ENCODE data around the gene RIPK1. TPM values are rescaled to one million over a fixed set of nuclear protein-coding genes. Genes with fewer than 3 reads are reported as not detected.

Gene RIPK1
- total RNA-seq, 1 experiment from 2014 or later, result 19.1 TPM

DNA sequence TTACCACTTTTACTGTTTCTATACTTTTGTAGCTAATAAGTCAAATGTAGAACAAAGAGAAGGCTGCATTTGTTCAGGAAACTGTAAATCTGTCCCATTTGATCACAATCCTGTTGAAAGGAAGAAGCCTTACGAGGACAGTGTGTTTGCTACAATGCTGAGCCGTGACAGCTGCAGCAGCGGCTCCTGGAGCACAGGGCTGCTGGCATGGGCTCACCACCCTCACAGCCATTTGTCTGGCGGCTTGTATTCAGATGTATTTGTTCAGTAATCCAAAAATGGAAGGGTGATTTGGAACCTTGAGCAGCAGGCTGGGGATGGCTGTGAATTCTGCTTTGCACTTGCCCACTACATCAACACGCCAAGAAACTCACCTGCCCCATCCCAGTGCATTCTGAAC, 83.4 kb downstream of the RIPK1 start:
- BruUV-seq (replicated peaks), result no TSS peak
- Histone ChIP-seq H3K4me3 (replicated peaks in 1 of 2; ENCODE audit: low read depth in 1 of 2, low read length in 2 of 2) (no peak overlapping the region), H3K9me2 (ENCODE audit: insufficient read depth) (no peaks in the 10 kb centered on the region), H3K79me2 (ENCODE audit: insufficient read depth, low read length) (peaks cover 1% of the 10 kb centered on the region; the same call in 1 of the 2 replicates), H3K36me3 (ENCODE audit: control insufficient read depth in 1 of 2, insufficient read depth in 2 of 2, low read length in 2 of 2) (peaks cover 9 to 11% of the 10 kb centered on the region in 2 experiments; a peak in 3 of 4 replicates), H3K9ac (ENCODE audit: low read length) (no peak overlapping the region), H3K9me3 (ENCODE audit: control insufficient read depth in 1 of 2, insufficient read depth in 1 of 2, low read depth in 1 of 2, low read length in 2 of 2) (no peaks in the 10 kb centered on the region), H3K27ac (ENCODE audit: low read depth, low read length) (no peak overlapping the region), H2AFZ (ENCODE audit: low read depth, low read length, poor library complexity, severe bottlenecking) (no peak overlapping the region), H3K4me2 (ENCODE audit: low read length) (no peak overlapping the region), H4K20me1 (ENCODE audit: insufficient read depth) (no peaks in the 10 kb centered on the region), H3K4me1 (ENCODE audit: control insufficient read depth in 1 of 2, insufficient read depth in 2 of 2, low read length in 2 of 2) (peaks cover 0 to 5% of the 10 kb centered on the region in 2 experiments; a peak in 1 of 4 replicates), H3K27me3 (ENCODE audit: insufficient read depth, low read length) (no peaks in the 10 kb centered on the region)
- CTCF ChIA-PET, result no interaction called here
- POLR2A ChIA-PET, result no interaction called here
- no peak for DNase-seq (ENCODE audit: low read depth, low spot score)
- intact Hi-C loops (cut with micrococcal nuclease), result no loop called here
- ATAC-seq, result no peak
- TF ChIP-seq CEBPB (IDR thresholded peaks at IDR 0.05; ENCODE audit: low read depth) (no peak), JUND (IDR thresholded peaks at IDR 0.05) (no peak), SRF (IDR thresholded peaks at IDR 0.05; ENCODE audit: low read depth) (no peak), TCF7L2 (IDR thresholded peaks at IDR 0.05; ENCODE audit: borderline replicate concordance, extremely low read depth, insufficient read depth, insufficient read length) (no peak), POLR2AphosphoS5 (IDR thresholded peaks at IDR 0.05; ENCODE audit: low read depth, low read length) (no peak), FOSL1 (IDR thresholded peaks at IDR 0.05; ENCODE audit: low read depth) (no peak), EZH2 (IDR thresholded peaks at IDR 0.05) (no peak), ELF1 (IDR thresholded peaks at IDR 0.05; ENCODE audit: borderline replicate concordance, low read depth) (no peak), SIN3A (IDR thresholded peaks at IDR 0.05; ENCODE audit: low read depth) (no peak), CBX3 (IDR thresholded peaks at IDR 0.05; ENCODE audit: low read depth) (no peak), YY1 (IDR thresholded peaks at IDR 0.05; ENCODE audit: extremely low read depth, insufficient replicate concordance, low read depth, low read length) (no peak), ZNF274 (IDR thresholded peaks at IDR 0.05; ENCODE audit: low read depth, low read length) (no peak), SP1 (IDR thresholded peaks at IDR 0.05; ENCODE audit: low read depth) (no peak)
- TF ChIP-seq, protein P1, sequence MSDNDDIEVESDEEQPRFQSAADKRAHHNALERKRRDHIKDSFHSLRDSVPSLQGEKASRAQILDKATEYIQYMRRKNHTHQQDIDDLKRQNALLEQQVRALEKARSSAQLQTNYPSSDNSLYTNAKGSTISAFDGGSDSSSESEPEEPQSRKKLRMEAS (IDR thresholded peaks at IDR 0.05), result no peak
- TF ChIP-seq, protein P2, sequence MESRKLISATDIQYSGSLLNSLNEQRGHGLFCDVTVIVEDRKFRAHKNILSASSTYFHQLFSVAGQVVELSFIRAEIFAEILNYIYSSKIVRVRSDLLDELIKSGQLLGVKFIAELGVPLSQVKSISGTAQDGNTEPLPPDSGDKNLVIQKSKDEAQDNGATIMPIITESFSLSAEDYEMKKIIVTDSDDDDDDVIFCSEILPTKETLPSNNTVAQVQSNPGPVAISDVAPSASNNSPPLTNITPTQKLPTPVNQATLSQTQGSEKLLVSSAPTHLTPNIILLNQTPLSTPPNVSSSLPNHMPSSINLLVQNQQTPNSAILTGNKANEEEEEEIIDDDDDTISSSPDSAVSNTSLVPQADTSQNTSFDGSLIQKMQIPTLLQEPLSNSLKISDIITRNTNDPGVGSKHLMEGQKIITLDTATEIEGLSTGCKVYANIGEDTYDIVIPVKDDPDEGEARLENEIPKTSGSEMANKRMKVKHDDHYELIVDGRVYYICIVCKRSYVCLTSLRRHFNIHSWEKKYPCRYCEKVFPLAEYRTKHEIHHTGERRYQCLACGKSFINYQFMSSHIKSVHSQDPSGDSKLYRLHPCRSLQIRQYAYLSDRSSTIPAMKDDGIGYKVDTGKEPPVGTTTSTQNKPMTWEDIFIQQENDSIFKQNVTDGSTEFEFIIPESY (IDR thresholded peaks at IDR 0.05; ENCODE audit: extremely low read depth, insufficient replicate concordance, low read length), result no peak
- RAD21 ChIA-PET (ENCODE audit: low non-redundant PET in 1 of 2, low total read pairs in 2 of 2, uncharacterized antibody in 2 of 2, unreplicated experiment in 2 of 2), result no interaction called here

All from HCT116 (cell line).